Activated T-cell treated with anti-CD3 and anti-CD28 coated beads, Interleukin-2, amount 50 U/mL, for 1 hour (primary cell): ENCODE data around the gene TRAPPC6A.

ENCODE experiments used
- DNase-seq: peaks from one replicate; pipeline ENCODE4 v3.0.0-alpha.2; 2020

TRAPPC6A gene

GRCh38 chr19:45177817-45178261, at the start of gene TRAPPC6A:
Gene TRAPPC6A, minus strand, starts transcription at chr19:45178237. Its CDS starts 19 bp downstream, at chr19:45178218.
- DNase-seq, result no peak

- no peak for DNase-seq
Observed at GRCh38 chr19:45224645-45225044, 46.6 kb upstream of the TRAPPC6A start.

- no peak for DNase-seq
Observed at GRCh38 chr19:45223879-45224278, 45.8 kb upstream of the TRAPPC6A start.

- no peak for DNase-seq
Observed at GRCh38 chr19:45222724-45223123, 44.7 kb upstream of the TRAPPC6A start.

- no peak for DNase-seq
Observed at GRCh38 chr19:45218911-45219743, 41.1 kb upstream of the TRAPPC6A start.

- DNase-seq, result no peak
Observed at GRCh38 chr19:45218426-45218825, 40.4 kb upstream of the TRAPPC6A start.

- no peak for DNase-seq
Observed at GRCh38 chr19:45217957-45218334, 39.9 kb upstream of the TRAPPC6A start.

GRCh38 chr19:45217193-45217956, 39.3 kb upstream of the TRAPPC6A start:
- DNase-seq, result no peak

- DNase-seq, result no peak
Observed at GRCh38 chr19:45216667-45217066, 38.6 kb upstream of the TRAPPC6A start.

GRCh38 chr19:45215391-45216191, 37.6 kb upstream of the TRAPPC6A start:
- no peak for DNase-seq

GRCh38 chr19:45213031-45213430, 35.0 kb upstream of the TRAPPC6A start:
- DNase-seq, result no peak

GRCh38 chr19:45211751-45212381, 33.8 kb upstream of the TRAPPC6A start:
- no peak for DNase-seq

- DNase-seq, result no peak
Observed at GRCh38 chr19:45206328-45206727, 28.3 kb upstream of the TRAPPC6A start.

- DNase-seq, result no peak
Observed at GRCh38 chr19:45205810-45206209, 27.8 kb upstream of the TRAPPC6A start.

- DNase-seq, result no peak
Observed at GRCh38 chr19:45202637-45203036, 24.6 kb upstream of the TRAPPC6A start.

GRCh38 chr19:45200568-45200967, 22.5 kb upstream of the TRAPPC6A start:
- no peak for DNase-seq

- DNase-seq, result no peak
Observed at GRCh38 chr19:45195764-45196163, 17.7 kb upstream of the TRAPPC6A start.

GRCh38 chr19:45191375-45191774, 13.3 kb upstream of the TRAPPC6A start:
- DNase-seq, result no peak

GRCh38 chr19:45189971-45190370, 11.9 kb upstream of the TRAPPC6A start:
- DNase-seq, result no peak

- DNase-seq, result no peak
Observed at GRCh38 chr19:45187421-45188100, 9.5 kb upstream of the TRAPPC6A start.

GRCh38 chr19:45186509-45187334, 8.7 kb upstream of the TRAPPC6A start:
- no peak for DNase-seq
